IMR-90 (cell line): ENCODE measurements around the gene CIITA. TPM values are rescaled to one million over a fixed set of nuclear protein-coding genes. Genes with fewer than 3 reads are reported as not detected.

Experiments
- MAZ ChIP-seq: IDR thresholded peaks from 2 replicates; pipeline ENCODE4 v1.6.1; 2012; ENCODE audit warnings: low read depth, mild to moderate bottlenecking, low read length, improper control_type of control experiment, moderate library complexity, borderline replicate concordance
- MXI1 ChIP-seq: IDR thresholded peaks from 2 replicates; pipeline ENCODE4 v1.6.1; 2012; ENCODE audit warnings: low read depth, mild to moderate bottlenecking, low read length, moderate library complexity, borderline replicate concordance
- RAD21 ChIP-seq: IDR thresholded peaks from 2 replicates; pipeline ENCODE4 v1.6.1; 2012; ENCODE audit warnings: low read length, improper control_type of control experiment
- RCOR1 ChIP-seq: IDR thresholded peaks from 2 replicates; pipeline ENCODE4 v1.6.1; 2012; ENCODE audit warnings: mild to moderate bottlenecking, low read length, improper control_type of control experiment; ENCODE audit not compliant: insufficient replicate concordance
- polyA plus RNA-seq, 3 experiments: library from polyadenylated mRNA; depleted of rRNA; stranded (reverse); fragments of >200 nt; gene quantifications; 2 replicates each; pipeline ENCODE4 v1.2.3, GENCODE V29; 2012; ENCODE audit warnings: low replicate concordance in 1 of 3
- total RNA-seq: library from RNA; depleted of rRNA; stranded (reverse); fragments of >200 nt; gene quantifications from 2 replicates; pipeline ENCODE4 v1.2.3, GENCODE V29; 2012
- TF ChIP-seq, protein P1 (sequence below): fragments of 150-350 bp; IDR thresholded peaks from 2 replicates; pipeline ENCODE4 v1.6.1; 2016; ENCODE audit warnings: low read depth, mild to moderate bottlenecking, low read length, moderate library complexity, borderline replicate concordance

The CIITA gene
- total and polyA plus RNA-seq, 2 of the 4 experiments (the other 2 are of a cell fraction): 0.10 TPM; not detected in 1

DNA sequence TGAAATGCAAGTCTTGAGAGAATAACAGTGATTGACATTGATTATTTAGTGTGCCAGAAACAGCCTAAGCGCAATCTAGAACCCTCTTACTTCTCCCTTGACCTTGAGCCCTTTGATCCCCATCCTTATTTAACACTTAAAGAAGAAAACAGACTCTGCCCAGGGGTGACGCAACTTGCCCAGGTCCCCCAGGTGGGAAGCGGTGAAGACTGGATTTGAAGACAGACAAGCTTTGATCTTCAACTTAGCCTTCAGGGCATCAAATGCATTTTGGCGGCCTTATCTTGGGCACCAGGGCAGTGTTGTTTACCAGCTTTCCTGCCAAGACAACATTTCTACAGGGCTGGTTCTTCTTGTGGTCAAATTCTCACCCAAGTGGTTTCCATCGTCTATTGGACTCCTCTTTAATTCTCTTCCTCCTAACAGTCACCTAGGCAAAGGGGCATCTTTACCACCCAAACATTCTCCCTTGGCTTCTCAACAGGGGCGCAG lies 8.9 kb upstream of the CIITA start (continued):
- TF ChIP-seq RAD21 (no peak), RCOR1 (no peak), MXI1 (no peak), MAZ (no peak)
- TF ChIP-seq, protein P1, sequence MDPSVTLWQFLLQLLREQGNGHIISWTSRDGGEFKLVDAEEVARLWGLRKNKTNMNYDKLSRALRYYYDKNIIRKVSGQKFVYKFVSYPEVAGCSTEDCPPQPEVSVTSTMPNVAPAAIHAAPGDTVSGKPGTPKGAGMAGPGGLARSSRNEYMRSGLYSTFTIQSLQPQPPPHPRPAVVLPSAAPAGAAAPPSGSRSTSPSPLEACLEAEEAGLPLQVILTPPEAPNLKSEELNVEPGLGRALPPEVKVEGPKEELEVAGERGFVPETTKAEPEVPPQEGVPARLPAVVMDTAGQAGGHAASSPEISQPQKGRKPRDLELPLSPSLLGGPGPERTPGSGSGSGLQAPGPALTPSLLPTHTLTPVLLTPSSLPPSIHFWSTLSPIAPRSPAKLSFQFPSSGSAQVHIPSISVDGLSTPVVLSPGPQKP: no peak
